ENCODE measurements around the gene C2CD4A. TPM values are rescaled to one million over a fixed set of nuclear protein-coding genes. Genes with fewer than 3 reads are reported as not detected.

Gene C2CD4A
- total and polyA plus RNA-seq, 2 donors: 0.05 to 0.11 TPM

DNA sequence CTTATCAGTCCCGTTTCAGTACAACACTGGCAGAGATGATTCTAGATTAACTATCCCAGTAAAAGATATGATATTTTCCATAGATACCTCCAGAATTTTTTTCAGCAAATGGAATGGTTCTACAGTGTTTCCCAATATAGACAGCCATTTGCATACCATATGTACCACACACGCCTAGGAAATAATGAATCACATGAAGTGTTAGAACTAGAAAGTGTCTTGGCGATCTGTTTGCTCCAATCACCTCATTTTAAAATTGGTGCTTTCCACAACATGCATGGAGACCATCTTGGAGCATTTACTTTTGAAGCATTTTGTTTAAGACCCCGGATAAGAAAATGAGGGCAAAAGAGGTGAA lies 2.0 kb downstream of the C2CD4A start:
- no peak overlapping the region for H3K27ac ChIP-seq (ENCODE audit: low read depth)
- WGBS: 63% methylated on average over 4 of the region's 4 CpGs
- no peak for DNase-seq (ENCODE audit: extremely low spot score)
- peak overlapping the region; percentile 67 for H3K4me3 ChIP-seq (ENCODE audit: low read depth, low read length)
- H3K36me3 ChIP-seq (ENCODE audit: insufficient read depth): no peaks in the 10 kb centered on the region
- H3K4me1 ChIP-seq (ENCODE audit: insufficient read depth): peaks cover 4% of the 10 kb centered on the region

DNA sequence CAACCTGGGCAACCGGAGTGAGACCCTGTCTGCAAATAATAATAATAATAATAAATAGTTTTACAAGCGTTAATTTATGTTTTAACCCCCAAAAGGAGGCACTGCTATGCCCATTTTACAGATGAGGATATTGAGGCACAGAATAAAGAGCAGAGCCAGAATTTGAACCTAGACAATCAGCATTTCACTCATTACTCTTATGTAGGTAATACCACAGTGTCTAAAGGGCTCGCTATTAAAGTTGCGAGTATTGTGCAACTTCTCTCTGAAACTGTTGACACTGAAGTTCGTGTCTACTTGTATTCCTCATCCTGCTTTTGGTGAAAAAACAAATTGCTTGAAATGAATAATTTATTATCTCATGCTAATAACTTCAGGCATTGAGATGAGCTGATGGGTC lies 2.8 kb downstream of the C2CD4A start:
- H3K4me3 ChIP-seq (ENCODE audit: low read depth, low read length): no peak overlapping the region
- no peak overlapping the region for H3K27ac ChIP-seq (ENCODE audit: low read depth)
- 84% methylated on average over 5 of the region's 5 CpGs for WGBS
- H3K36me3 ChIP-seq (ENCODE audit: insufficient read depth): no peaks in the 10 kb centered on the region
- H3K4me1 ChIP-seq (ENCODE audit: insufficient read depth): peaks cover 4% of the 10 kb centered on the region
- no peak for DNase-seq (ENCODE audit: extremely low spot score)

DNA sequence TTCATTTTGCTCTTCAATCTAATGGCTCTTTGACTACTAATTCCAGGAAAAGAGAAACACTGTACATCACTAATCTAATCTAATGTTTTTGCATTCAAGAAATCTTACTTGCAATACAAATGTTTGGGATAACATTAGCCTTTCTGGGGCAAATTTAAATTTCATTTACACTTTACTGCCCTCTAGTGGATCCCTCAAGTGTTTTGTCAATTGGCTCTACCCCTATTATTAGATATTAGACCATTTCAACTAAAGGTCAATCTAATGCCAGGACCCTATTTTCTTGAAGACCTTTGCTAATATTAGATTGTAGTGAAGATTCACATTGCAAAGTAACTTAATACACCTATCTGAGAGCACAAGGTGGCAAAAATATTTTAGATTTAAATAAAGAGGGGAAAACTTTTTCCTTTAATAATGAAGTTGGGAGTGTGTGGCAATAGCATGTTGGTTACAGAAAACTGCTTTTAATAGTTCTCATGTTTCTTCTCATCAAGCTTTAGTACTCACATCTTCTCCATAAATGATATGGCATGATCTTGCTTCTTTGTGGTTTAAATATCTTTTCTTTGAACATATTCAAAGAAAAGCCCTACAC lies 5.0 kb downstream of the C2CD4A start:
- no peak for DNase-seq (ENCODE audit: extremely low spot score)
- Histone ChIP-seq H3K36me3 (ENCODE audit: insufficient read depth) (no peaks in the 10 kb centered on the region), H3K4me3 (ENCODE audit: low read depth, low read length) (no peak overlapping the region), H3K4me1 (ENCODE audit: insufficient read depth) (peaks cover 4% of the 10 kb centered on the region), H3K27ac (ENCODE audit: low read depth) (no peak overlapping the region)

DNA sequence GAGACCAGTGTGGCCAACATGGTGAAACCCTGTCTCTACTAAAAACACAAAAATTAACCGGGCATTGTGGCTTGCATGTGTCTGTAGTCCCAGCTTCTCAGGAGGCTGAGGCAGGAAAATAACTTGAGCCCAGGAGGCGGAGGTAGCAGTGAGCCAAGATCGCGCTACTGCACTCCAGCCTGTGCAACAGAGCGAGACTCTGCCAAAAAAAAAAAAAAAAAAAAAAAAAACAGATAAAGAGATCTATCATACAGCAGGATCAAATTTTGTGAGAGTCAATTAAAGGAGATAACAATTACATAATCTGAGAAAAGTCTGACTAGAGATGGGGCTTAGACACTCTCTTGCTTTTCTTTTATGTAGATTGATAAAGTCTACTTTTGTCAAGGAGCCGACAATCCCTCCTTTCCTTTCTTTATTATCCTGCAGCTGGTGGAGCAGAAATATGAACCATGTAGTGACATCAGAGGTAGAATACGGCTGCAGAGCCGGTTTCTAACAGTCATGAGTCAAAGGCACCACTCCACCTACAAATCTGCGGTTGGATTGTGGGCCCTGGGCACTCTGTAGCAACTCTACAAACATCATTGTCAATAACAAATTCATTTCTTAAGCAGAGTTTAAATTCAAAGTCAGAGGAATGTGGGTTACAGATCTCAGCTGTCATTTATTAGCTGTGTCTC lies 9.0 kb downstream of the C2CD4A start:
- DNase-seq (ENCODE audit: extremely low spot score): no peak
- H3K27ac ChIP-seq (ENCODE audit: low read depth): no peak overlapping the region
- no peak overlapping the region for H3K4me3 ChIP-seq (ENCODE audit: low read depth, low read length)
- H3K4me1 ChIP-seq (ENCODE audit: insufficient read depth): no peaks in the 10 kb centered on the region
- no peaks in the 10 kb centered on the region for H3K36me3 ChIP-seq (ENCODE audit: insufficient read depth)
- 66% methylated on average over 9 of the region's 9 CpGs for WGBS

DNA sequence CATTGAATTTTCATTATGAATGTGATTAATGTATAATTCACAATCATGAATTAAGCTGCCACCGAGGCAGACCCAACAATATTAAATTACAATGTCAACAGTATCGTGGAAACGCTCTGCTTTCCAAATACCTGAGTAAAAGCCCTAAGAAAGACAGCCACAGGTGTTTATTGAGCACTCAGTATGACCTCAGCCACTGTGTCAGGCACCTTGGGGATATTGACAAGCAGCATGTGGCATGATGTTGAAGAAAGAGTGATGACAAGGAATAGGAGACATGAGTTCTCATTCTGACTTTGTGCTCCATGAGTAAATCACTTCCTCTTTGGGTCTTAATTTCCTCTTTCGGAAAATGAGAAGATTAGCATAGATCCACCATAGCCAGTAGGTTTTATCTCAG lies 12.8 kb downstream of the C2CD4A start:
- no peaks in the 10 kb centered on the region for H3K36me3 ChIP-seq (ENCODE audit: insufficient read depth)
- H3K4me1 ChIP-seq (ENCODE audit: insufficient read depth): no peaks in the 10 kb centered on the region
- WGBS: 85% methylated on average over 4 of the region's 4 CpGs
- H3K27ac ChIP-seq (ENCODE audit: low read depth): no peak overlapping the region
- no peak for DNase-seq (ENCODE audit: extremely low spot score)
- H3K4me3 ChIP-seq (ENCODE audit: low read depth, low read length): no peak overlapping the region

DNA sequence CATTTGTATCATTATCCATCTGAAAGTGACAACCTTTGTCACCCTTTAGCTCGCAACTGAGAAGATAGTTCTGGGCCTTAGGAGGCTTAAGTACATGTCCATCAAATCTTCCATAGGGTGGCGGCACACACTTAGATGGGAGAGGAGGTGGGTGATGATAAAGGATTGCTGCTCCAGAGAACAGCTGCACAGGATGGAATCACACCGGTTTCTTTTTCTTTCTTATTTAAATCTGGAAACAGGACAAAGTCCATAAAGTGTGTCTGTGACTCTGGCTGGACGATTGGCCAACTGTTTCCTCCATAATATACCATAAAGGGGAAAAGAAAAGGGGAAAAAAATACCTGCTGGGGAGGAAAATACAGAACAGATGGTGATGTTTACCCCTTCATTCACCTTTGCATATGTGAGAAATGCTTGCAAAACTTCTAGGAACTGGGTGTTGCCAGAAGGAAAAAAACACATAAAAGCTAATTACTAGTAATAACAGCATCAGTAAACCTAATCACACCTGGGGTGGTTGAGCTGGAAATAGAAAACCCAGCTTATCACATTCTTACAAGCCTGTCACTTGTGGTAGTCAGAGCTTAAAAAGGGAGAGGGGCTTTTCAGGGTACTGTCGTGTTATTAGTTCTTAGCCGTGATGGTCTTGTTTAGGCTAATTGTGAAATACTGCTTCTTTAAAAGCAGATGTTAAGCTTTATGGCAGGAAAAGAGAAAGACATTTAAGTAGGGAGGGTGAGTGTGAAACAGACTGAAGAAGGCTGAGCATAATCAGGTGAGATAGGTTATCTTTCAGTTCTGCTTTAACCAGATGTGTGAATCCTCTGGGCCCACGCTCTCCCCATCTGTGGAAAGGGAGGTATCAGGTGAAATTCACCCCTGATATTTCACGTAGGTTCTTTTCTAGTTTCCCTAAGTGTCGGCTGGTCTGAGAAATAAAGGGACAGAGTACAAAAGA lies 16.7 kb downstream of the C2CD4A start:
- no peak for DNase-seq (ENCODE audit: extremely low spot score)
- H3K27ac ChIP-seq (ENCODE audit: low read depth): no peak overlapping the region
- no peaks in the 10 kb centered on the region for H3K36me3 ChIP-seq (ENCODE audit: insufficient read depth)
- no peaks in the 10 kb centered on the region for H3K4me1 ChIP-seq (ENCODE audit: insufficient read depth)
- 70% methylated on average over 9 of the region's 9 CpGs for WGBS
- H3K4me3 ChIP-seq (ENCODE audit: low read depth, low read length): no peak overlapping the region

DNA sequence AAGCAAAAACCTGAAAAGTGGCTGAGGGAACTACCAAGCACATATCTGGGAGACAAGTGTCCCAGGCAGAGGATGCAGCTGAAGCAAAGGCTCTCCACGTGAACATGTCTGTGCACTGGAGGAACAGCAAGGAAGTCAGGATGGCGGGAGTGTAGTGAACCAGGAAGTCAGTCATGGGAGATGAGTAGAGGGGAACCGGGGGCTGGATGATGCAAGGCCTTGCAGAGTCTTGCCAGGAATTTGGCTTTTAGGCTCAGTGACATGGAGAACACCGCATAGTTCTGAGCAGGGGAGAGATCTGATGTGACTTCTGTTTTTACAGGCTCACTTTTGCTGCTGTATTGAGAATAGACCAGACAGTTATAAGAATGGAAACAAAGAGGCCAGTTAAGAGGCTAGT lies 19.0 kb downstream of the C2CD4A start:
- Histone ChIP-seq H3K4me1 (ENCODE audit: insufficient read depth) (no peaks in the 10 kb centered on the region), H3K36me3 (ENCODE audit: insufficient read depth) (no peaks in the 10 kb centered on the region), H3K27ac (ENCODE audit: low read depth) (no peak overlapping the region), H3K4me3 (ENCODE audit: low read depth, low read length) (no peak overlapping the region)
- 60% methylated on average over 4 of the region's 4 CpGs for WGBS
- DNase-seq (ENCODE audit: extremely low spot score): no peak

DNA sequence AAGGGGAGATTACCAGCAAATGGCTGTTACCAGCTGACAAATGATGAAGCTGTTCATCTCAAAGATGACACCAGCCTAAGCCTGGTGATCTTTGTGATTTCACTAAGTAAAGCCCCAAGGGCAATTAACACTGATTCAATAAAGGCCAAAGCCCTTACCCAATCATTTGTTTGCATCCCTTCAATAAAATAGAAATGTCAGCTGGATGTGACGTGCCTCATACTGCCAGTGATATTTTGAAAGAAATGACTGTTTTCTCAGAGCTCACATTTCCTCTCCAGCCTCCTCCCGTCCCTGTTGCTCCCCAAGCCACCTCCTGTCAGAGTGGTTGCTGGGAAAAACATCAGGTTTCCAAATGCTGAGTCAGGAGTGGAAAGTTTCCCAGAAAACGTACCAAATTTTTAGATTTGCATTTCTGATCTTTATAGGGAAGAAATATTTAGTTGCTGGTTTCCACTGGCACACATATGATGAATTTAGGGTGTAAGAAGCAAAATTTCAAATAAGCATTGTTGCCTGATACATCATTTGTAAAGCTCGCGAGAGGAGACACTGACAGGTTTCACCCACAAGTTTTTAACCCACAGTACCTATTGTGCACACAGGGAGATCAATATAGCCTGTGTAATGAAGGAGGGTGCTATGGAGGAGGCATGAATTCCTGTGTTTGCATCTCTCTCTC lies 21.0 kb downstream of the C2CD4A start:
- 38% methylated on average over 5 of the region's 5 CpGs for WGBS
- H3K27ac ChIP-seq (ENCODE audit: low read depth): no peak overlapping the region
- no peak for DNase-seq (ENCODE audit: extremely low spot score)

DNA sequence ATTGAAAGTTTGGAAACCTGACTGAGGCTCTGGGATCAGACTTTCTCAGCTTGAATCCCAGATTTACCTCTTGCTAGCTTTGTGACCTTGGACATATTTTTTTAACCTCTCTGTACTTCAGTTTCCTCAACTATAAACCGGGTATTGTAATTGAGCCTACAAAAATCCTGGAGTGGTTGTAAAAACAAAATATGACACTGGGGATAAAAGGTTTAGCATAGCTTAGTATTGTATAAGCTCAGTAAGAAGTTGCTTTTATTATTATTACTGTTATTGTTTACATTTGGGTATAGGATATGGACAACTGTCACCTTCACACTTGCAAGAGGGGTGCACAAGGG lies 21.5 kb downstream of the C2CD4A start:
- Histone ChIP-seq H3K4me1 (ENCODE audit: insufficient read depth) (no peaks in the 10 kb centered on the region), H3K36me3 (ENCODE audit: insufficient read depth) (no peaks in the 10 kb centered on the region), H3K4me3 (ENCODE audit: low read depth, low read length) (no peak overlapping the region), H3K27ac (ENCODE audit: low read depth) (no peak overlapping the region)
- no peak for DNase-seq (ENCODE audit: extremely low spot score)
- WGBS: 26% methylated on average over 1 of the region's 1 CpG

More for the DNA sequence above, 21.0 kb downstream of the C2CD4A start:
- H3K36me3 ChIP-seq (ENCODE audit: insufficient read depth): no peaks in the 10 kb centered on the region
- no peaks in the 10 kb centered on the region for H3K4me1 ChIP-seq (ENCODE audit: insufficient read depth)
- no peak overlapping the region for H3K4me3 ChIP-seq (ENCODE audit: low read depth, low read length)

DNA sequence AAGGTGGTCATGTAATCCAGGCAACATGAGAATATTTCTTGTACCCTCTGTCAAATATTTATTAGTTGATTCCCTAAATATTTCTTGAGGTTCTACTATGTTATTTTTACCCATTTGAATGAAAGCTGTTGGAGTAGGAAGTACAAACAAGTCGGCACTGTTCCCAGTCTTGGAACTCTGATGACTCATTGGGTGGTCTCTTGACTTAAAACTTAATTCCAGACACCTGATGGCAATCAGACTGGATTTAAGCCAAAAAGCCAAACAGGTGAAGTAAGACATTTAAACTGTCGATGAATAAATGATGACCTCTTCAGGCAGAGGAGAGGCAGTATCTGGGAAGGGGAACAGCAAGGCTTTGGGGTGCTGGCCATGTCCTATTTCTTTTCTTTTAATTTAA lies 22.8 kb downstream of the C2CD4A start:
- H3K4me1 ChIP-seq (ENCODE audit: insufficient read depth): no peaks in the 10 kb centered on the region
- 53% methylated on average over 2 of the region's 2 CpGs for WGBS
- DNase-seq (ENCODE audit: extremely low spot score): no peak
- H3K4me3 ChIP-seq (ENCODE audit: low read depth, low read length): no peak overlapping the region
- H3K27ac ChIP-seq (ENCODE audit: low read depth): no peak overlapping the region
- H3K36me3 ChIP-seq (ENCODE audit: insufficient read depth): no peaks in the 10 kb centered on the region

DNA sequence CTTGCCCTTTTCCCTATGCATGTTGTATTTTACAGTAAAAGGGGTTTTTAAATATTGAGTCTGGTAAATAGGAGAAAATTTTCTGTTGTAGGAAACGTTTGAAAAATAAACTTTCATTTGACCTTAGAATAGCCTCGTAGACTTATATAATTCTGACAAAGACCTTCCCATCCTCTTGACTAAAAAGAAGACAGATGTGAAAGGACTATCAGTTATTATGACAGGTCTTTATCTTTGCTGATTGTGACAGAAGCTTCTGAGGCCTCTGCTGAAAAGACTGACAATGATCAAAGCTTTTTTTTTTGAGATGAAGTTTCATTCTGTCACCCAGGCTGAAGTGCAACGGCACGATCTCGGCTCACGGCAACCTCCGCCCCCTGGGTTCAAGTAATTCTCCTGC lies 24.2 kb downstream of the C2CD4A start:
- 77% methylated on average over 7 of the region's 7 CpGs for WGBS
- Histone ChIP-seq H3K4me1 (ENCODE audit: insufficient read depth) (no peaks in the 10 kb centered on the region), H3K36me3 (ENCODE audit: insufficient read depth) (no peaks in the 10 kb centered on the region), H3K27ac (ENCODE audit: low read depth) (no peak overlapping the region), H3K4me3 (ENCODE audit: low read depth, low read length) (no peak overlapping the region)
- no peak for DNase-seq (ENCODE audit: extremely low spot score)

DNA sequence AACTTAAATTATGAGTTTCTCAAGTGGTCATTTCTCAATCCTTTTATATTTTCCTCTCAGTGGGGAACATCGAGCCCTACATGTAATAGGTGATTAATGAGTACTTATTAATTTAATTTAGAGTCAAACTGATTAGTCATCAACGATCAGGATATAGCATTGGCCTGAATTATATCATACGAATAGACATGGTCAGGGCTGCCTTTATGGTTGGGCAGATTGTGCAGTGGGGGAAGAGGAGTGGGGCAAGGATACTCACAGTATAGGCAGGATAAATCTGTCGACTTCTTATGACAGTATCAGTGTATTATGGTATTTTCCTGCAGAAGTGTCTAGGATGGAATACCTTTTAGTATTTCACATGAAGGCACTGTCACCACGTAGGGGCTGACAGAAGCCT lies 27.0 kb downstream of the C2CD4A start:
- Histone ChIP-seq H3K4me1 (ENCODE audit: insufficient read depth) (no peaks in the 10 kb centered on the region), H3K36me3 (ENCODE audit: insufficient read depth) (no peaks in the 10 kb centered on the region), H3K4me3 (ENCODE audit: low read depth, low read length) (no peak overlapping the region), H3K27ac (ENCODE audit: low read depth) (no peak overlapping the region)
- 78% methylated on average over 5 of the region's 5 CpGs for WGBS
- no peak for DNase-seq (ENCODE audit: extremely low spot score)

DNA sequence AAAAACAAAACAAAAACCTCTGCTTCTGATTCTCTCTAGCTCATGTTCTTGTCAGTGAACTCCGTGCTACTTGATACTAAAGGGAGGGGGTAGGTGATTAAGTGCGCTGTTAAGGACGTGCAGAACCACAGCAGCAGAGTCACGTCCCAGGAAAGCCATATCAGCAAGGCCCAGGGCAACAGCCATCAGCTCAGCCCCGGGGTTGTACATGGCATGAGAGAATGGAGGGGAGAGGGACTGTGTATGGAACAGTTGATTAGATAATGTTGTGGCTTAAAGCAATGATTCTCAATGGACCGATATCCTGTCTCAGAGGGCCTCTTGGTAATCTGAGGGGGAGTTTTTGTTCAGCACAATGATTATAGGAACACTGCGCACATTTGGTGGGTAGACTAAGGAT lies 27.6 kb downstream of the C2CD4A start:
- Histone ChIP-seq H3K27ac (ENCODE audit: low read depth) (no peak overlapping the region), H3K4me3 (ENCODE audit: low read depth, low read length) (no peak overlapping the region), H3K36me3 (ENCODE audit: insufficient read depth) (no peaks in the 10 kb centered on the region), H3K4me1 (ENCODE audit: insufficient read depth) (no peaks in the 10 kb centered on the region)
- WGBS: 53% methylated on average over 7 of the region's 7 CpGs
- no peak for DNase-seq (ENCODE audit: extremely low spot score)
